Activated gamma-delta T cell treated with Interleukin-2 at 50 U/mL for 16 hours (primary cell): ENCODE measurements around the gene EPHA2.
"Not testable (repeated sequence)": the region's sequence is repeated elsewhere in the genome, so short reads cannot be mapped to it uniquely, and the experiment has no call there.

ENCODE experiments used
- DNase-seq: peaks from one replicate; pipeline ENCODE4 v3.0.0-alpha.2; 2020

The EPHA2 gene

GRCh38 chr1:16117369-16117768 lies 38.5 kb downstream of the EPHA2 start:
- no peak for DNase-seq

- no peak for DNase-seq
Observed at GRCh38 chr1:16116625-16117024, 39.2 kb downstream of the EPHA2 start.

DNA sequence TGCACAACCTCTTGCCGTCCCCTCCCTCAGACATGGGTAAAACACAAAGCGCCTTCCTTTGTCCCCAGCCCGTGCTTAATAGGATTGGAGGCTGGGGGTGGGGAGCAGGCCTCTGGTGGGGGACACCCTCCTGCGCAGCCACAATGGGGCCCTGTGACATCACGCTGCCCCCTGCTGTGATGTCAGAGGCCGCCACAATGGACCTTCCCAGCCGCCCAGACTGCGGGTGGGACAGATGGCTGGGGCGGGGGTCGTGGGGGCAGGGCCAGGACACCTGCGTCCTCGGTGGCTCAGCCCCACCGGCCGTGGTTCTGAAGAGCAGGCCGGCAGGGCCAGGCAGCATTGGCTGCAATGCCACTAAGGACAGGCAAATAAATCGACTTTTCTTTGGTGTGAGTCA lies 39.9 kb downstream of the EPHA2 start:
- no peak for DNase-seq

- no peak for DNase-seq
Observed at GRCh38 chr1:16115468-16115983, 40.3 kb downstream of the EPHA2 start.

GRCh38 chr1:16114527-16115467 lies 41.1 kb downstream of the EPHA2 start:
- no peak for DNase-seq

GRCh38 chr1:16112596-16113555 lies 43.0 kb downstream of the EPHA2 start:
- DNase-seq: no peak

- no peak for DNase-seq
Observed at GRCh38 chr1:16111771-16112595, 43.9 kb downstream of the EPHA2 start.

GRCh38 chr1:16110884-16111283 lies 45.0 kb downstream of the EPHA2 start:
- DNase-seq: no peak

GRCh38 chr1:16110456-16110855 lies 45.4 kb downstream of the EPHA2 start:
- no peak for DNase-seq

DNA sequence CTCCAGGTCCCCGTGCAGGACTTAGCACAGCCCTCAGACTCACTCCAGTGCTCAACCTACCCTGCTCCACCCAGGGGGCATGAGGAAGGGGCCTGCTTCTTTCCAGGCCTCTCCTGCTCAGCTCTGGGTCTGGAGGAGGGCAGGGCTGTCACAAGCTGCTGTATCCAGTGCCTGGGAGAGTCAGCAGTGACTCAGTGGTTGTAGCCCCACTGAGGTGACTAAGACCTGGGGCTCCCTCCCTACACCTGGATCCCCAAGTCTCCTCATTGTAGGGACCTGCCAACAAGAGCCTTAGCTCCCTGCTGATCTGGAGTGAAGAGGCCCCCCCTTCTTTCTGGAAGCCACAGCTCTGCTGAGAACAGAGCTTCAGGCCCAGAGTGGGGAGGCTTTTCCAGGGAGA lies 46.3 kb downstream of the EPHA2 start:
- DNase-seq: no peak

- DNase-seq: not testable (repeated sequence)
Observed at GRCh38 chr1:16107039-16107438, 48.8 kb downstream of the EPHA2 start.

DNA sequence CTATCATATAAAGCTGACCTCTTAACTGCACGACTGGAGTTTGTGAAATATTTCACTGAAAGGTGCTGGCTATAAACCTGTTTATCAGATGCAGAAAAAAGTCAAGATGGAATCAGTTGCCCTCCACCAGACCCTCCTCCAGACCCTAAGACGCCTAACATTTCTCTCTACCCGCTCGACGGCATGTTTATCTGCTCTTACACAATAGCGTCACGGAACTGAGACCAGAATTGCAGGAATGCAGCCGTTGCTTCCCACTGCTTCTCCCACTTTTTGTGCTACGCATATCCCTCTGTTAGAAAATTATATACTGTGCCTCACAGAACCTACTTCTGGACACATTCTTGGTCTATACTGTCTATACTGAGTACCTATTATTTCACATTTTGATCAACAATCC lies 54.2 kb downstream of the EPHA2 start:
- DNase-seq: no peak

DNA sequence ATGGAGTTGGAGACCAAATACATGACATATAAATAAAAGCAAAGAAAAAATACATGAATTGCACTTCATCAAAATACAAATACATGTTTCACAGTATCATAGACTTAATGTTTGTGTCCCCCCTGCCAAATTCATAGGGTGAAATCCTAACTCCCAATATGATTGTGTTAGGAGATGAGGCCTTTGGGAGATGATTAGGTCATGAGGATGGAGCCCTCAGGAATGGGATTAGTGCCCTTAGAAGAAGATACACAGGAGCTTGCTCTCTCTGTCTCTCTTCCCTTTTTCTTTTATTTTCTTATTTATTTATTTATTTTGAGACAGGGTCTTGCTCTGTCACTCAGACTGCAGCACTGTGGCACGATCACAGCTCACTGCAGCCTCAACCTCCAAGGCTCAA lies 56.5 kb downstream of the EPHA2 start:
- DNase-seq: no peak

GRCh38 chr1:16095447-16095846 lies 60.4 kb downstream of the EPHA2 start:
- DNase-seq: no peak

DNA sequence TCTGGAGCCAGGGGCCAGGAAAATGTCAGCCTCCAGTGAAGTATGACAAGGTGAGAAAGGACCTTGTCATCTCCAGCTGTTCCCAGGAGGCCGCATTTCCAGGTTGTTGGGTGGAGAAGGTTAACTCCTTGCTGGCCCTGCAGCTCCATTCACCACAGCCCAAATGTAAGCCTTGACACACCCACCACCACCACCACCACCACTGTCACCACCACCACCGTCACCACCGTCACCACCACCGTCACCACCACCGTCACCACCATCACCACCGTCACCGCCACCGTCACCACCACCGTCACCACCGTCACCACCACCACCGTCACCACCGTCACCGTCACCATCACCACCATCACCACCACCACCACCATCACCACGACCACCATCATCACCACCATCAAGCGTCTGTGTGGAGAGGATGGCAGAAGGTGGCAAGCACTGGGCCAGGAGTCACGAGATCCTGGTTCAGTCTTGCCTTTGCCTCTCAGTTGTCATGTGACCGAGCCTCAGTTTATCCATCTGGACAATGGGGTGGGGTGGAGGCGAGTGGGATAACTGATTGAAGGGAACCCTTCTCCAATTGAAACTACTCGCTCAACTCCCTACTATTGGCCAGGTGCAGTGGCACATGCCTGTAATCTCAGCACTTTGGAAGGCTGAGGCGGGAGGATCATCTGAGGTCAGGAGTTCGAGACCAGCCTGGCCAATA lies 61.3 kb downstream of the EPHA2 start:
- no peak for DNase-seq

DNA sequence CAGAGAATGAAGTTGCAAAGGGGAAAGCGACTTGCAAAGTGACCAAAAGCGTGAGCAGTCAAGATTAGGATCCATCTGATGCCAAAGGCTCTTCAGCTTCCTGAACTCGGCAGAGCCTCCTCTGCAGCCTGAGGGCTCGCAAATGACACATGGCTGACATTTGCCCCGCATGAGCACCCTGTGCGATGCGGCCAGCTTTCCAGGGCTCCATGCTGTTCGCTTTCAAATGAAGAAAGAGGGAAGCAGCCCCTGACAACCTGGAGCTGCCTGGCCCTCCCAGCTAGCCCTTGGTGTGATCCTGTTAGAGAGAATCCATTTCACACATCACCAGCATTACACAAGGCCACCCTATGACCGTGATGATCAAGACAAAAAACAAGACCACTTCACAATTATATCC lies 62.3 kb downstream of the EPHA2 start:
- no peak for DNase-seq

GRCh38 chr1:16092923-16093511 lies 62.9 kb downstream of the EPHA2 start:
- no peak for DNase-seq

- no peak for DNase-seq
Observed at GRCh38 chr1:16092097-16092922, 63.6 kb downstream of the EPHA2 start.

DNA sequence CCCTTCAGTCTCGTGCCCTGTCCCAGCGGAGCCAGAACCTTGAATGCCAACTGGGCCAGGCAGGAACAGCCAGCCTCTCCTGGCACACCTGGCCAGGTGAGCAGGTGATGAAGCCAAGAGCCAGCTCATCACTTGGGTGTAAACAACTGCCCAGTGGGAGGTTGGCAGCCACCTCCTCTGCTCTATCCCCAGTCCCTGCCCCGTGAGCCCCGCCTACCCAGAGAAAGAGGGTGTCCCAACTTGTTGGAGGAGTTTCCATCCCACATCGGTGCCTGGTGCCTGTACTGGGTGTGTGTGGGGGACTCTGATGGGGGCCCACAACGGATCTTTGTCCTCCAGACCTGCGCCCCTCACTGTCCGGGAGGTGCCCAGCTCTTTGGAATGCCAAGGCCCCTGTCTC lies 64.6 kb downstream of the EPHA2 start:
- DNase-seq: no peak

DNA sequence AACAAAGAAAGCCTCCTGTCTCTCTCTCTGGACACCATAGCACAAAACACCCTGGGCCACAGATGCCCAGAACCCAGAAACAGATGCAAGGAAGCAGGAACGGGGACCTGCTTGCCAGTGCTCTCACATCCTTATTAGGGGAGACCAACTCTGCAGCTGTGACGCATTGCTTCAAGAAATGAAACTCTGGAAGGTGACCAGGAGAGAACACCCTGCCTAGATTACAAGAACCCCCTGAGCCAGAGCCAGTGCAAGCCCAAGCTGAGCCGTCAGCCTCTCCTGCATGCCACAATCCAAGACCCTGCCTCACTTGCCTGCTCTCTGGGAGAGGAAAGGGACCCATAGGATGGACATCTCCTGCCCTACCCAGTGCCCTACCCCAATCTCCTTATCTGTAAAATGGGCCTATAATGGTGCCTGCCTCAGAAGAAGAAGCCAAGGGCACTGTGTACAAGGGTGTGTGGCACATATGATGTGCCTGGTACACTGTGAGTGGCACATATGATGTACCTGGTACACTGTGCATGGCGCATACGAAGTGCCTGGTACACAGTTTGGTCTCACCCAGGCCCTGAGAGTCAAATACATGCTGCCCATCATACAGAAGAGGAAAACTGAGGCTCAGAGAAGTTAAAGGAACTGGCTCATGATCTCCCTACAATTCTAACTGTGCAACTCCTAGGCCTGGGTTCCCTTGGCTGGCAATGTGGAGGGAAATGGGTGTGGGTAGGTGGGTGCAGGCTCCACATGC lies 65.6 kb downstream of the EPHA2 start:
- no peak for DNase-seq
